ENCODE results near the gene ASPG. TPM values are rescaled to one million over a fixed set of nuclear protein-coding genes. Genes with fewer than 3 reads are reported as not detected.

Gene ASPG
- total RNA-seq, 2 experiments from 2014 or later = not detected

- POLR2A ChIA-PET = interaction anchor here (1.0 kb wide), 1 partner anchor 256 kb away, joined by 3 read pairs; no protein-coding TSS in a partner anchor
- H3K27ac Mint-ChIP-seq = no peak overlapping the region
- CTCF ChIA-PET = no interaction called here
- TF ChIP-seq CTCF (IDR thresholded peaks at IDR 0.05) = no peak
- H3K36me3 ChIP-seq (ENCODE audit: insufficient read depth, low read length) = no peaks in the 10 kb centered on the region
- no peaks in the 10 kb centered on the region for H3K36me3 Mint-ChIP-seq (ENCODE audit: low read depth)
- no peak overlapping the region for H3K4me3 Mint-ChIP-seq
- peaks cover 5% of the 10 kb centered on the region for H3K27me3 Mint-ChIP-seq
- peaks cover 9% of the 10 kb centered on the region for H3K9me3 Mint-ChIP-seq
- H3K4me1 ChIP-seq (ENCODE audit: insufficient read depth, low read length) = peaks cover 19% of the 10 kb centered on the region
- intact Hi-C loops (cut with DNase I, micrococcal nuclease) = loop anchor here in 1 of 2 experiments (5.0 to 10.0 kb wide), 3 partner anchors 61 to 1188 kb away; partner anchors contain the start of gene KIF26A
- no peak overlapping the region for H3K4me3 ChIP-seq (ENCODE audit: low read length)
- H3K27me3 ChIP-seq (ENCODE audit: control insufficient read depth in 1 of 2, insufficient read depth in 2 of 2, low read length in 2 of 2) = no peaks in the 10 kb centered on the region
- peaks cover 20% of the 10 kb centered on the region for H3K4me1 Mint-ChIP-seq (ENCODE audit: low read depth)
- DNase-seq (peak in 2 of 14 experiments; percentile 20 to 33), ATAC-seq (ENCODE audit: poor library complexity) (no peak)
- H3K9me3 ChIP-seq (ENCODE audit: control insufficient read depth in 1 of 2, insufficient read depth in 1 of 2, low read length in 2 of 2) = peaks cover 5% of the 10 kb centered on the region in 2 experiments
- no peak overlapping the region for H3K27ac ChIP-seq (ENCODE audit: low read depth in 1 of 2, low read length in 2 of 2)
Measured at GRCh38 chr14:104076743-104077142, 8.8 kb upstream of the ASPG start.

- intact Hi-C loops (cut with DNase I, micrococcal nuclease) = loop anchor here (1.0 to 10.0 kb wide), 6 partner anchors 59 to 1187 kb away; partner anchors contain the start of gene KIF26A (in 1 of the 2)
- Mint-ChIP-seq H3K36me3 (ENCODE audit: low read depth) (no peaks in the 10 kb centered on the region), H3K4me1 (ENCODE audit: low read depth) (peaks cover 20% of the 10 kb centered on the region), H3K9me3 (peaks cover 4% of the 10 kb centered on the region), H3K4me3 (peak overlapping the region; percentile 54), H3K27me3 (peaks cover 8% of the 10 kb centered on the region), H3K27ac (no peak overlapping the region)
- H3K27ac ChIP-seq (ENCODE audit: low read depth in 1 of 2, low read length in 2 of 2) = peak overlapping the region in 1 of 2 donors; percentile 9
- DNase-seq (peak; percentile 77 to 92 (median 82)), ATAC-seq (ENCODE audit: poor library complexity) (peak; percentile 99)
- TF ChIP-seq CTCF (IDR thresholded peaks at IDR 0.05) = peak; percentile 100
- no peaks in the 10 kb centered on the region for H3K27me3 ChIP-seq (ENCODE audit: control insufficient read depth in 1 of 2, insufficient read depth in 2 of 2, low read length in 2 of 2)
- H3K36me3 ChIP-seq (ENCODE audit: insufficient read depth, low read length) = no peaks in the 10 kb centered on the region
- ChIA-PET POLR2A (interaction anchor here (0.6 to 1.0 kb wide), 3 partner anchors 28 to 486 kb away, joined by 3 to 4 read pairs (median 3); no protein-coding TSS in a partner anchor), CTCF (interaction anchor here (0.6 to 1.5 kb wide), 17 partner anchors 9 to 486 kb away, joined by 3 to 19 read pairs (median 4); no protein-coding TSS in a partner anchor)
- H3K4me3 ChIP-seq (ENCODE audit: low read length) = no peak overlapping the region
- peaks cover 4 to 5% of the 10 kb centered on the region in 2 experiments for H3K9me3 ChIP-seq (ENCODE audit: control insufficient read depth in 1 of 2, insufficient read depth in 1 of 2, low read length in 2 of 2)
- H3K4me1 ChIP-seq (ENCODE audit: insufficient read depth, low read length) = peaks cover 19% of the 10 kb centered on the region
Measured at GRCh38 chr14:104078031-104078455, 7.5 kb upstream of the ASPG start.

- POLR2A ChIA-PET = no interaction called here
- peaks cover 22% of the 10 kb centered on the region for H3K27me3 Mint-ChIP-seq
- peak in 1 of 14 experiments; percentile 9 for DNase-seq
Measured at GRCh38 chr14:104080376-104081260, 4.9 kb upstream of the ASPG start.

More at GRCh38 chr14:104080376-104081260, 4.9 kb upstream of the ASPG start:
- Mint-ChIP-seq H3K4me1 (ENCODE audit: low read depth) (peaks cover 20% of the 10 kb centered on the region), H3K4me3 (no peak overlapping the region), H3K36me3 (ENCODE audit: low read depth) (no peaks in the 10 kb centered on the region), H3K9me3 (no peaks in the 10 kb centered on the region), H3K27ac (no peak overlapping the region)
- TF ChIP-seq CTCF (IDR thresholded peaks at IDR 0.05) = no peak
- intact Hi-C loops (cut with DNase I, micrococcal nuclease) = no loop called here
- no peak for ATAC-seq (ENCODE audit: poor library complexity)
- H3K27me3 ChIP-seq (ENCODE audit: control insufficient read depth in 1 of 2, insufficient read depth in 2 of 2, low read length in 2 of 2) = peaks cover under 1 to 3% of the 10 kb centered on the region in 2 experiments
- peaks cover 20% of the 10 kb centered on the region for H3K4me1 ChIP-seq (ENCODE audit: insufficient read depth, low read length)
- H3K4me3 ChIP-seq (ENCODE audit: low read length) = no peak overlapping the region
- no peaks in the 10 kb centered on the region for H3K36me3 ChIP-seq (ENCODE audit: insufficient read depth, low read length)
- CTCF ChIA-PET = no interaction called here
- H3K27ac ChIP-seq (ENCODE audit: low read depth in 1 of 2, low read length in 2 of 2) = no peak overlapping the region
- peaks cover 0 to 6% of the 10 kb centered on the region in 2 experiments for H3K9me3 ChIP-seq (ENCODE audit: control insufficient read depth in 1 of 2, insufficient read depth in 1 of 2, low read length in 2 of 2)

Data from CD4-positive, alpha-beta T cell (primary cell).